DMS79 (cell line): ENCODE data around the gene TEKT3.

ENCODE experiments used
- DNase-seq: peaks from one replicate; lab custom pipeline; 2025; lab: John Stamatoyannopoulos, UW

Gene TEKT3

GRCh38 chr17:15266325-15267125, 74.9 kb downstream of the TEKT3 start:
- DNase-seq = no peak

DNA sequence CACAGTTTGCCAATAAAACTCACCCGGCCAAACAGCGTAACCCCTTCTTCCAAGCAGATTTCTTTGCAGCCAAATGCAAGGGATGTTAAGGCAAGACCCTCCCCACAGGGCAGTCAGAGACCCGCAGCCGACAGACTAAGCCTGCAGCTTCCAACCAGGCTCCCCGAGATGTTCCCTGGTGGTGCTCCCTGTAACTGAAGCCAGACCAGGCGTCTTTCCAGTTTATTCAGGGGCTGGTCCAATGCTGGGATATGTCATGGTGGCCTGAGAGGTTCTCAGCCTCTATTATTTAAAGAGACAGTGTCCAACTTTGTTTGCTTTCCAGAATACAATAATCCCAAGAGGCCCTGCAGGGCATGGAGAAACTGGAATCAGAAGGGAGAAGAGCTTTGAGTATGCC, 76.3 kb downstream of the TEKT3 start, which contains the start of gene PMP22:
TSS of gene PMP22 (minus strand) at position 196 of the 400 bp plus-strand sequence. CDS start 4,599 bp downstream, outside the sequence.
- no peak for DNase-seq

DNA sequence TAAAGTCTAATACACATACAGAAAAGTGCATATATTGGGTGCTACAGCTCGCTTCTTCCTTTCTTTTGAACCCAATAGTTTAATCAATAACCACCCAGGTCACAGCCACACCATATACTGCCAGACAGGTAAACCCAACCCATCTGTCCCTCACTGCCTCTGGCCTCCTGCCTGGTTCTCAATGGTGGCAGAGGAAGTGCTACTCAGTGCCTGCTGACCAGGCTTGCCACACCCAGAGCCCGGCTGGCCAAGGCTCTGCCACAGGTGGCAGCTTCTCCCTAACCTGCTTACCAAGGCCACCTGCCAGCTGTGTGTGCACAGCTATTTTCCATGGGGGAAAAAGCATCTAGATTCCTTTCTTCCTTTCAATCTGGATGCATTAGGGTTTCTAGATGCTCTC, 76.9 kb downstream of the TEKT3 start:
- DNase-seq = no peak

DNA sequence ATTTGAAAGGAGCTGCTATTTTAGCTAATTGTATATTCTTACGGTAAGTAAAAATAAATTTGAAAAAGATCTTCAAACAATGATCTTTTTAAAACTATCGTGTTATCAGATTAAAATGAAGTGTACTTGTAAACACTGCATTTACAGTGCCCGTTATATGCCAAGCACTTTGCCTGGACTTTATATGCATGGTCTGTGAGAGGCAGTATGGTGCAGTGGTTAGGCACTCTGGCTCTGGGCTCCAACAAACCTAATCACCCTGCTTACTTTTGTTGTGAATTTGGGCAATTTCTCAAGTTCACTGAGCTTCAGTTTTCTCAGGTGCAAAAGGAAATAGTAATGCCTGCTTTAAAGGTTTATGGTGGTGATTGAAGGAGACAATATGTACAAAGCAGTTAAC, 77.7 kb downstream of the TEKT3 start:
- DNase-seq = no peak

DNA sequence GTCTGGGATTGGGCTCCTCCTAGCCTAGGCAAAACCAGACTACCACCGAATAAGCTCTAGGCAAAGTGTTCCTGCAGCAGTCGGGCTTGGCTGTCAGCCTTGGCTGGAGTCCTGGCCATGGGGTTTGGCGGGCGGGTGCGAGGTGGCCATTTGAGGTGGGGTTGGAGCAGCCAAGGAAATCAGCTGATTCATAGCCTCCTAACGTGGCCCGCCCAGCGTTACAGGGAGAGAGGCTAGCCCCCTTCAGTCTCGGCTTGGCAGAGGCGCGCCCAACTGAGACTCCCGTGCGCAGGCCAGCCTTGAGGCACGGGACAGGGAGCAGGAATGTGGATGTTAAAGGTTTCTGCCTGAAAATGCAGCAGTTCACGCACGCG, 78.2 kb downstream of the TEKT3 start:
- DNase-seq = no peak

DNA sequence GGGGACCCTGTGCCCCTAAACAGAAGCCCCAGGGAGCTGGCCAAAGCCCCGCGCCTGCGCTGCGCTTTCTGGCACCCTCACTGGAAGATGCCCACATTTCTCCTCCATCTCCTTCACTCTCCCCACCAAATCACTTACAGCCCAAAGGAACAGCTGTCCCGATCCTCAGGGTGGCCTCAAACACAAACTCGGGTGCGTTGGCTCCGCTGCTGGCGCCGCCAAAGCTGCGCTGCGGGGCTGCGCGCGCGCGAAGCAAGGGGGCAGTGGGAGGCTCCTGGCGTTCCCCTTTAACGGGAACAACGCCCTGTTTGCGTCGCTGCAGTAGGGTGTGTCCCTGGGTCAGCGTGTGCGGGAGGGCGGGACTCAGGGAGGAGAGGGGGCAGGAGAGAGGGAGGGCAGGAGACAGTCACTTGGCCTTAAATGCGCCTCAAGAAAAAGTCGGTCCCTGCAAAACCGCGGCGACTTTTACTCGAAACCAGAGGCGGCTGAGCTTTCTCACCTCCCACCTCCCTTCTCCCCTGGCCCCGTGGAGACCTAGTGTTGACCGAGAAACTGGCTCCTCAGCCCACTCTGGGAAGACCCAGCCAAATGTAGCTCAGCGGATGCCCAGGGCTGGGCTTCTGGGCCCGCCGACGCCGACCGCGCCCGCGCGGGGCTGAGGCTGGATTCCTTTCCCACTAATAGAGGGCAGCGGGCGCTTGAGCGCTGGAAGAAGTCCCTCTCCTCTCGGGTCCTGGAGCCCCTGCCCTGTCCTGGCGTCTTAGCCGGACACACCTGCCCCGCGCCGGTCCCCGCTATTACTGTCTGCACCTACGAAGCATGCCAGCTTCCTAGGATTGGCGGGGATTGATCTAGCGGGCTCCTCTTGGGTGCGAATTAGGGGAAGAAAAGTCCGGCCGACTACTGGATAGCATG, 78.8 kb downstream of the TEKT3 start:
- no peak for DNase-seq

DNA sequence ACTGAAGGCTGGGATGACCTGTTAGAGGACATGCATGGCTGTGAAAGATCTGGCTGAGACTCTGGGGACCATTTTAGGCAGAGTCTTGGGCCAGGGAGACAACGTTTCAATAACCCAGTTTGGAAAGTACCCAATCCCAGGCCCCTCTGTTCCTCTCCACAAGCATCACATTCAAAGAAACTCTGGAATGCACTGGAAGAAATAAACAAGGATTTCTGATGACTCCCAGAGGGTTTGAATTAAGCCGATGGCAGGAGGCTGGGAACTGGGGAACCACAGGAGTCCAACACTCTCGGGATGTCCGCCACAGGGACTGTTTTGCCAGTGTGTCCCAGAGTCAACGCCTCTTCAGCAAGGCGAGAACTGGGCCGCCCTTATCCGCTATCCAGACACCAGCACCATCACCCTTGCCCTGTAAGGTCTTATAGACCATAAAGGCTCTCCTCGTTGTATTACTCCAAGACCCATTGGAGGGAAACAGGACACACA, 79.6 kb downstream of the TEKT3 start:
- DNase-seq = no peak

DNA sequence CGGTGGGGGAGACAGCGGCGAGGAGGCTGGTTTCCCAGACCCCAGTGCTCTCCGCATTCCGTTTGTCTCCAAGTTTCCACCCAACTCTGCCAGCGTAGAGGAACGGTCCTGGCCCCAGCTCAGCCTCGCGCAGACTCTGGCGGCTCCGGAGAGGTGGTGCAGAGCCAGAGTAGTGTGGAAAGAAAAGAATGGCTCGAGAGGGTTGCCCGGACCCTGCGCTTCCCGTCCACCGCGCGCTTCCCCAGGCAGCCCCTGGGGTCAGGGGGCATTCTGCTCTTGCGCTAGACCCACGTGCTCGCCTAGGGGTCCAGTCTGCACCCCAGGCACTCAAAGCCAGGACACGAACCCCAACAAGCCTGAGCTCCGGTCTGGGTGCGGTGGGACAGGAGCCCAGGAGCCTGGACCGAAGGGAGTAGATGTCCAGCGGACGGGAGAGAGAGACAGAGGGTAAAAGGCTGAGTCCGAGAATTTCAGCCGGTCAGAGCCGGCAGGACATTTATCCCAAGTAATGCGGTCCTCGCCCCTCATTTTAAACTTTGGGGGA, 80.1 kb downstream of the TEKT3 start:
- no peak for DNase-seq

- no peak for DNase-seq
These were observed 80.8 kb downstream of the TEKT3 start for GRCh38 chr17:15260376-15261257.

DNA sequence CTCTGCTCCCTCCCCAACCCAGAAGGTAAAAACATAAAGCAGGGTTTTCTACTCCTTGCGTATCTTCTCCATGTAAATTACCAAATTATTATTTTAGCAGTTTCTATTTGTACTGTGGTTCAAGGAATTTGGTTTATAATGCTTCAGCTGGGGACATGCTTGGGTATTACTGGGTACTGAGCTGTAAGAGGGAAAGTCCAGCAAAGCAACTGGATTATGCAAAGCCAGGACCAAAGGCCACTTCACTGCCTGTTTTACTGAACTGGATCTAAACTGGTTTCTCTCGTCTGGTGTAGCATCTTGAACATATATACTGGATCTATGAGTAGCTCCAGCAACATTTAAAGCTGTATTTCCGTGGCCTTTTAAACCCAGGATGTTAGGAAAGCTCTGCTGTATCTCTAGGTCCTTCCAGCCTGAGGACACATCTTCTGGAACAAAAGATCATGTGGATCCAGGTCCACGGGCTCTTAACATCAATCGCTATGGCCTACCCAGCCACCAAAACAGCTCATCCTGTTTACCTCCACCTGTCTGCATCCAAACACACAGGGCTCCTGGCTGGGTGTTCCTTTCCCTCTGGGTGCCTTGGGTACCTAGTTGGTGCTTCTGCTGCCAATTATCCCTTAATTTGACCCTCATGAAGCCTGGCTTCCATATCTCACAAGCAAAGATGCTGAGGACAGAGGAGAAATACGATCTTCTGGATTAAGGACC, 83.4 kb downstream of the TEKT3 start:
- no peak for DNase-seq

- DNase-seq = no peak
These were observed 84.1 kb downstream of the TEKT3 start for GRCh38 chr17:15257258-15257788.

DNA sequence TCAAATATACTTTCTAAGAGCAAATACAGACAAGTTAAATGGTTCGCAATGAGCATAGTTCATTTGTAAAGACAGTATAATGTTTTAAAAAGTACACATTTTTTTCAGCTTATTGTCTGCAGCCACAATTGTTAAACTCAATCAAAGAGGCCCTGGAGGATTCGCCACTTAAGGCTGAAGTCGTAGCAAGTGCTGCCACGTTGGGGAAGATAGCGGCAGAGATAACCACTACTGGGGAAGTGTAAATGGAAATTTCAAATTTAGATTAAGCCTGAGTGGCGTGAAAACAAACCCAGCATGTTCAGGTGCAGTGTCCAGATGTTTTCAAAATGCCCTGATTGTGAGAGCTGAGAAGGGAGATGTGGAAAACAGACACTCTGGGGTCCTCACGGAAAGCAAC, 84.7 kb downstream of the TEKT3 start:
- DNase-seq = no peak

- DNase-seq = no peak
These were observed 85.5 kb downstream of the TEKT3 start for GRCh38 chr17:15255713-15256454.
